Endothelial cell of umbilical vein (primary cell): ENCODE results near the gene TMPRSS3. TPM values are rescaled to one million over a fixed set of nuclear protein-coding genes. Genes with fewer than 3 reads are reported as not detected.
A peak's percentile ranks its signal among the peaks of the same experiment; 100 is the strongest.

Experiments
- BruUV-seq: library from RNA; stranded (reverse); fragments of 400-500 nt; replicated peaks from 2 replicates; lab custom pipeline; 2021; lab: Mats Ljungman, UMichigan
- CTCF ChIA-PET: fragments of 300-600, 350-600 bp; sonication (Branson Sonifier 250); formaldehyde crosslinking; loops from one replicate; lab custom pipeline; 2021; ENCODE audit warnings: antibody characterized with exemption, inconsistent platforms; lab: Charles Lee
- POLR2A ChIA-PET: fragments of 300-600, 350-600 bp; sonication (Branson Sonifier 250); formaldehyde crosslinking; loops from one replicate; lab custom pipeline; 2021; ENCODE audit warnings: antibody characterized with exemption, inconsistent platforms; lab: Charles Lee
- DNase-seq: peaks from one replicate; pipeline ENCODE4 v3.0.0-alpha.2; 2011; ENCODE audit warnings: low read depth, low spot score
- FAIRE-seq: peaks from 2 replicates; lab custom pipeline; 2011; peaks lifted over from hg19 to GRCh38; lab: Jason Lieb, UNC
- H2AFZ ChIP-seq: 2 replicates; pipeline ENCODE4 v1.6.0; 2012; ENCODE audit warnings: low read depth, low read length, control low read depth, inconsistent platforms
- H3K27ac ChIP-seq: 2 replicates; pipeline ENCODE4 v1.5.1; 2011; ENCODE audit warnings: low read depth, mild to moderate bottlenecking, control low read depth, low read length, moderate library complexity; ENCODE audit not compliant: insufficient read depth
- H3K27me3 ChIP-seq, 2 experiments: 2 replicates each; pipeline versions ENCODE4 v1.6.0 to v1.6.1; 2011; ENCODE audit warnings: low read length in 2 of 2, mixed read lengths in 1 of 2; ENCODE audit not compliant: control insufficient read depth in 2 of 2, insufficient read depth in 2 of 2
- H3K36me3 ChIP-seq, 2 experiments: 2 replicates in 1 of 2; 3 replicates in 1 of 2; pipeline ENCODE4 v1.5.1; 2011; ENCODE audit warnings: low read length in 2 of 2, mild to moderate bottlenecking in 1 of 2, moderate library complexity in 1 of 2; ENCODE audit not compliant: control insufficient read depth in 2 of 2, insufficient read depth in 2 of 2; ENCODE audit errors: extremely low read depth in 1 of 2
- H3K4me1 ChIP-seq: 3 replicates; pipeline ENCODE4 v1.5.1; 2011; ENCODE audit warnings: mild to moderate bottlenecking, low read length; ENCODE audit not compliant: control insufficient read depth, insufficient read depth; ENCODE audit errors: extremely low read depth
- H3K4me2 ChIP-seq: 2 replicates; pipeline ENCODE4 v1.6.1; 2011; ENCODE audit warnings: low read length, control low read depth, mixed read lengths; ENCODE audit not compliant: insufficient read depth
- H3K4me3 ChIP-seq, 3 experiments: fragments of 200-600 bp in 1 of 3; sonication (generic), shearing (Covaris generic) in 1 of 3; replicated peaks in 1 of 3; 2 replicates each; pipeline ENCODE4 v1.5.1; 2011 to 2016; ENCODE audit warnings: control low read depth in 3 of 3, low read length in 3 of 3, mild to moderate bottlenecking in 2 of 3, inconsistent platforms in 1 of 3, low read depth in 1 of 3, moderate library complexity in 1 of 3; ENCODE audit not compliant: insufficient read depth in 1 of 3
- H3K79me2 ChIP-seq: 2 replicates; pipeline ENCODE4 v1.6.0; 2012; ENCODE audit warnings: low read length, inconsistent platforms; ENCODE audit not compliant: control insufficient read depth, insufficient read depth
- H3K9ac ChIP-seq: replicated peaks from 2 replicates; pipeline ENCODE3; 2011; ENCODE audit warnings: low read length, control low read depth; ENCODE audit not compliant: insufficient read depth; ENCODE audit errors: extremely low read depth
- H3K9me1 ChIP-seq: replicated peaks from 3 replicates; pipeline ENCODE4 v1.6.0; 2011; ENCODE audit warnings: mild to moderate bottlenecking, low read length; ENCODE audit not compliant: control insufficient read depth, insufficient read depth; ENCODE audit errors: extremely low read depth
- H3K9me3 ChIP-seq: replicated peaks from 2 replicates; pipeline ENCODE4 v1.5.1; 2012; ENCODE audit warnings: low read length, inconsistent platforms; ENCODE audit not compliant: control insufficient read depth, insufficient read depth
- H4K20me1 ChIP-seq: replicated peaks from 2 replicates; pipeline ENCODE3; 2011; ENCODE audit warnings: mild to moderate bottlenecking, low read length; ENCODE audit not compliant: control insufficient read depth, insufficient read depth; ENCODE audit errors: extremely low read depth
- CTCF ChIP-seq, 2 donors: IDR thresholded peaks; 1 replicate in 1 of 2; 2 replicates in 1 of 2; pipeline ENCODE4 v1.5.1; 2011; ENCODE audit warnings: low read length in 2 of 2, mild to moderate bottlenecking in 2 of 2, moderate library complexity in 2 of 2, control low read depth in 1 of 2, inconsistent platforms in 1 of 2, low read depth in 1 of 2; ENCODE audit not compliant: insufficient read depth in 1 of 2; ENCODE audit errors: extremely low read depth in 1 of 2
- EZH2 ChIP-seq: IDR thresholded peaks from 2 replicates; pipeline ENCODE4 v1.6.1; 2012; ENCODE audit warnings: borderline replicate concordance, low read depth, mild to moderate bottlenecking, moderate library complexity, low read length, inconsistent platforms; ENCODE audit not compliant: severe bottlenecking
- FOS ChIP-seq: IDR thresholded peaks from 2 replicates; pipeline ENCODE4 v1.6.1; 2011; ENCODE audit warnings: mild to moderate bottlenecking, low read length, moderate library complexity, borderline replicate concordance; ENCODE audit not compliant: insufficient read depth
- GATA2 ChIP-seq: IDR thresholded peaks from 2 replicates; pipeline ENCODE4 v1.7.0; 2011; ENCODE audit warnings: low read depth, mild to moderate bottlenecking, moderate library complexity, mixed read lengths, low read length; ENCODE audit not compliant: insufficient read length, insufficient read depth
- JUN ChIP-seq: IDR thresholded peaks from 2 replicates; pipeline ENCODE4 v1.6.1; 2011; ENCODE audit warnings: borderline replicate concordance, low read depth; ENCODE audit not compliant: insufficient read length, insufficient read depth
- MYC ChIP-seq: IDR thresholded peaks from one replicate; pipeline ENCODE4 v1.6.1; 2011; ENCODE audit warnings: mild to moderate bottlenecking, low read depth, low read length
- POLR2A ChIP-seq: IDR thresholded peaks from 2 replicates; pipeline ENCODE4 v1.6.1; 2012; ENCODE audit warnings: low read depth, mild to moderate bottlenecking, control low read depth, low read length
- POLR2AphosphoS5 ChIP-seq: IDR thresholded peaks from 2 replicates; pipeline ENCODE4 v1.6.1; 2012; ENCODE audit warnings: low read depth, mild to moderate bottlenecking, control low read depth, low read length, moderate library complexity; ENCODE audit not compliant: insufficient read depth
- dilution Hi-C: fragments of 300-500 bp; cut with MboI; formaldehyde crosslinking; loops from one replicate; pipeline ENCODE4 v1.15.0; 2019; ENCODE audit warnings: low sequenced_read_pairs; ENCODE audit not compliant: extremely low pct_ligation_motif_present
- intact Hi-C: fragments of 100-400 bp; cut with micrococcal nuclease; formaldehyde crosslinking; loops from one replicate; pipeline ENCODE4 v1.10.0; 2022
- polyA plus RNA-seq, 4 experiments: library from polyadenylated mRNA; depleted of rRNA in 3 of 4; stranded (reverse) in 3 of 4; unstranded in 1 of 4; fragments of >200 nt; gene quantifications; 2 replicates each; pipeline versions ENCODE4 v1.2.1 to v1.2.3, GENCODE V29; 2011 to 2012; ENCODE audit warnings: missing spikeins in 1 of 4
- total RNA-seq: library from RNA; stranded (reverse); gene quantifications from 2 replicates; pipeline ENCODE4 v1.2.3, GENCODE V29; 2021
- TF ChIP-seq, protein P1 (sequence below): IDR thresholded peaks from 2 replicates; pipeline ENCODE4 v1.6.1; 2011; ENCODE audit not compliant: insufficient read depth, insufficient read length

TMPRSS3 gene
- total and polyA plus RNA-seq, 2 donors (not counting 3 experiments of a cell fraction or from before 2014, with no cell fraction given), result not detected

DNA sequence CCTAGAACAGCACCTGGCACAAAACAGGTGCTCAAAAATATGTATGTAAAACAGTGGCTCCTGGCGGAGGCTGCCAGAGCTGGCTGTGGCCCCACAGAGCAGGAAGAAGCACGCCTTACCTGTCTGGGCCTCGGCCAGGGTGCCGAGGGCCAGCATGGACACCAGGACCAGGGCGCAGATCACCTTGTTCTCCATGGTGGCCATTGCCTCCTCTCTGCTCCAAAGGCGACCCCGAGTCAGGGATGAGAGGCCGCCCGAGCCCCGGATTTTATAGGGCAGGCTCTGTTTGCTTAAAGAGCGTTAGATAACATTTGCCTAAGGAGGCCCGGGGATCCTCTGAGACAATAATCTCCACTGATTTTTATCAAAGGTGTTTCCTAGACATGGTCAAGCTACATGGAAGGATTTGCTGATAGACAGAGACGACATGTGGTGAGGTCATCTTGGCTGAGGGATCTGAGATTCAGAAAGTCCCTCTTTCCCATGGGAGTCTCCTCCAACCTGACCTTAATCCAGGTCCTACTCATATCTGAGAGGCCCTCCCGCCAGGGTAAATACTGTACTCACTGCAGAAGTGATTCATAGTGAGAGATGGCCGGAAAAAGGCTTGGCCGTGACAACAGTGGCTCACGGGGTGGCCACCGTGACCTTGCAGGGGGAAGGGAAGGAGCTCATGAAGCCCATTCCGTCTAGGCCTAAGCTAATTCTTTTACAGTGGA is 29.4 kb downstream of the TMPRSS3 start, which contains the start of gene TFF1:
TSS of gene TFF1 (minus strand) at position 244 of the 719 bp plus-strand sequence. CDS start at position 204, 40 bp downstream.
- no peaks in the 10 kb centered on the region for H3K36me3 ChIP-seq
- POLR2A ChIA-PET, result no interaction called here
- no peak within 1 kb of the TSS for H3K4me2 ChIP-seq
- no peak within 1 kb of the TSS for H3K4me3 ChIP-seq
- BruUV-seq, result no TSS peak
- intact Hi-C loops (no loop called here), dilution Hi-C loops (no loop called here)
- TF ChIP-seq MYC (no peak), FOS (no peak), POLR2AphosphoS5 (no peak), EZH2 (no peak), GATA2 (no peak), CTCF (IDR thresholded peaks at IDR 0.05; ENCODE audit: extremely low read depth in 1 of 2, insufficient read depth in 1 of 2, low read depth in 1 of 2, low read length in 2 of 2) (no peak), JUN (no peak), POLR2A (no peak)
- TF ChIP-seq, protein P1, sequence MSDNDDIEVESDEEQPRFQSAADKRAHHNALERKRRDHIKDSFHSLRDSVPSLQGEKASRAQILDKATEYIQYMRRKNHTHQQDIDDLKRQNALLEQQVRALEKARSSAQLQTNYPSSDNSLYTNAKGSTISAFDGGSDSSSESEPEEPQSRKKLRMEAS, result no peak
- H3K79me2 ChIP-seq, result no peaks in the 10 kb centered on the region
- no peaks in the 10 kb centered on the region for H3K9me1 ChIP-seq
- H3K9ac ChIP-seq, result no peak within 1 kb of the TSS
- no peak within 1 kb of the TSS for H2AFZ ChIP-seq
- no peaks in the 10 kb centered on the region for H3K4me1 ChIP-seq
- peaks cover 0 to 1% of the 10 kb centered on the region in 2 experiments for H3K27me3 ChIP-seq
- FAIRE-seq (no peak), DNase-seq (peak; percentile 2)
- no peak within 1 kb of the TSS for H3K27ac ChIP-seq
- H4K20me1 ChIP-seq, result no peaks in the 10 kb centered on the region
- CTCF ChIA-PET, result interaction anchor here (0.6 to 1.0 kb wide), 3 partner anchors 15 to 57 kb away, joined by 3 read pairs; no protein-coding TSS in a partner anchor
- H3K9me3 ChIP-seq, result no peaks in the 10 kb centered on the region
